Activated CD4-positive, alpha-beta T cell treated with anti-CD3 and anti-CD28 coated beads for 1 hour (primary cell): ENCODE measurements around the gene SSH2.
"Not testable (repeated sequence)": the region's sequence is repeated elsewhere in the genome, so short reads cannot be mapped to it uniquely, and the experiment has no call there.

Experiments
- DNase-seq: peaks from one replicate; pipeline ENCODE4 v3.0.0-alpha.2; 2020

SSH2 gene

DNA sequence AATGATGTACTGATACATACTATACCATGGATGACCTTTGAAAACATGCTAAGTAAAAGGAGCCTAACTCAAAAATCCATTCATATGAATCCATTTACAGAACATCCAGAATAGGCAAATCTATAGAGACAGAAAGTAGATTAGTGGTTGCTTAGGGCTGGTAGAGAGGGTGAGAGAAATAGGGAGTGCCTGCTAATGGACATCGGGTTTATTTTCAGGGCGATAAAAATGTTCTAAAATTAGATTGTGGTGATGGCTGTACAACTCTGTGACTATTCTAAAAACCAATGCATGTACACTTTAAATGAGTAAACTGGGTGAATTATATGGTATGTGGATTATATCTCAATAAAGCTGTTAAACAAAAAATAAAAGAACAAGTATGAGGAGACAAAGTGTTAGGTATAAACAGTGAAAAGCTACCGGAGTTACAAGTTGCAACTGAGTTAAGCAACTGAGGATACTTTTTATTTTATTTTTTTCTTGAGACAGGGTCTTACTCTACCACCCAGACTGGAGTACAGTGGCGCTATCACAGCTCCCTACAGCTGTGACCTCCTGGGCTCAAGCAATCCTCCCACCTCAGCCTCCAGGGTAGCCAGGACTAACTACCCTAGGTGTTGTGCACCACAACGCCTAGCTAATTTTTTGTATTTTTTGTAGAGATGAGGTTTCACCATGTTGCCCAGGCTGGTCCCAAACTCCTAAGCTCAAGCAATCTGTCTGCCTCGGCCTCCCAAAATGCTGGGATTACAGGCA lies 231.8 kb downstream of the SSH2 start:
- DNase-seq = no peak

DNA sequence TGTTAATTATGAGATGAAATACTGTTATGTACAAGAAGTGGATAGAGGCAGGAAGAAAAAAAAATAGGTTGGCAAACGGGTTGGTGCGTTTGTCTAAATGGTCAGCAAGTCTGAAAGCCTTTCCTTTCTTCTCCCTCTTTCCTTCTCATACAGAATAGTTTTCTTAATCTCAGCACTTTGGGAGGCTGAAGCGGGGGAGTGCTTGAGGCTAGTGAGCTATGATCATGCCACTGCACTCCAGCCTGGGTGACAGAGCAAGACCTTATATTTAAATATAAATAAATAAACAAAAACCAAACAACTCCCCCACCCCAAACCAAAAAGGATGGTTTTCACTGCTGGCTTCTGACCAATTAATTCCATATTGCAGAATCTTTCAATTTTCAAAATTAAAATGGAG lies 232.7 kb downstream of the SSH2 start:
- DNase-seq = no peak

DNA sequence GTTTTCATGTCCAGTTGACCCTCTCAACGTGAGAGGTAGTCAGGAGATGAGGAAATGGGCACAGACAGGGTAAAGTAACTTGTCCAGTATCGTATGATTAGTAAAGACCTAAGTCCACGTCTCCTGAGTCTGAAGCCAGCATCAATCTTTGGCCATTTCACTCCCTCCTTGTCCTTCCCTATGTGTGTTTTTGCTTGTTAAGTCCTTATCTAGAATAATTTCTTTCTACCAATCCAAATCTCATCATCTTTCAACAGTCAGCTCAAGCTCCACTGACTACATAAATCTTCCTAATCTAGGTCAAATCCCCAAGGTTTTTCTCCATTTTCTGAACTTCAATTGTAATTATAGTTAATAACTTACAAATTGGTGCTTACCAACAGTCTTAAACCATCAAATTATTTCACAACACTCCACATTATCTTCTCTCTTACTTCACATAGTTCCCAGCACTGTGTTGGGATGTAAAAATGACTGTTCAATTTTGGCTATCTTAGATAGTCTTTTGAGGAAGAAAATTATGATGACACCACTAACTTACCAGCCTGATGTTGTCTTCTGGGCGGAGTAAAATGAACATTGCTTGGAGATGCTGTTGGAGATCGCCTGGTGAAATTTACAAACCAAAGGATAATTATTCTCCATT lies 235.0 kb downstream of the SSH2 start:
- DNase-seq = no peak

GRCh38 chr17:29693751-29694150 lies 236.3 kb downstream of the SSH2 start:
- no peak for DNase-seq

- no peak for DNase-seq
Observed at GRCh38 chr17:29687596-29687995, 242.4 kb downstream of the SSH2 start.

DNA sequence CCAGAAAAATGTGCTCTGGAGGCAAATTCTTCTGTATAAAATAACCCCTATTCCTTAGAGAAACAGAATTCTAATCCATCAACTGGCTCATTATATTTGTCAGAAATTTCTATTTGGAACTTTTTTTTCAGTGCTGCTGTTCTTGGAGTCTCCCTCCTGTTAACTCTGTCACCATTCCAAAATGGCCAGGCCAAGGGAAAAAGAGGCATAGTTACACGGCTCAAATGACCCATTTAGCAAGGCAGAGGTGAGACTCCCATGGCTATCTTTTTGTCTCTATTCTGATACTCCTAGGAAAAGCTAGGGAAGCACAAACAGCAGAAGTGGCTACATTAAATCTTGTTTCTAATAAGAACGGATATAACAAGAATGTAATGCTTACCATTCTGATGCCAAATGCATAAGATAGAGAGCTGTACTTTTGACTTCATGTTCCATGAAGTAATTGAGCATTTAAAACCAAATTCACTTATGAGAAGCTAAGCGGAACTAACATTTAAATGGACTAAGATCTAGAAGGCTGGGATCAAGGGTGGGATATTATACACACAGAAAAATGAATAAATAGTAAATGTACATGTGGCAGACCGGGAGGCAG lies 242.9 kb downstream of the SSH2 start:
- DNase-seq = no peak

- no peak for DNase-seq
Observed at GRCh38 chr17:29683481-29683880, 246.5 kb downstream of the SSH2 start.

- no peak for DNase-seq
Observed at GRCh38 chr17:29682987-29683386, 247.0 kb downstream of the SSH2 start.

GRCh38 chr17:29682054-29682453 lies 248.0 kb downstream of the SSH2 start:
- no peak for DNase-seq

GRCh38 chr17:29677824-29678223 lies 252.2 kb downstream of the SSH2 start:
- no peak for DNase-seq

DNA sequence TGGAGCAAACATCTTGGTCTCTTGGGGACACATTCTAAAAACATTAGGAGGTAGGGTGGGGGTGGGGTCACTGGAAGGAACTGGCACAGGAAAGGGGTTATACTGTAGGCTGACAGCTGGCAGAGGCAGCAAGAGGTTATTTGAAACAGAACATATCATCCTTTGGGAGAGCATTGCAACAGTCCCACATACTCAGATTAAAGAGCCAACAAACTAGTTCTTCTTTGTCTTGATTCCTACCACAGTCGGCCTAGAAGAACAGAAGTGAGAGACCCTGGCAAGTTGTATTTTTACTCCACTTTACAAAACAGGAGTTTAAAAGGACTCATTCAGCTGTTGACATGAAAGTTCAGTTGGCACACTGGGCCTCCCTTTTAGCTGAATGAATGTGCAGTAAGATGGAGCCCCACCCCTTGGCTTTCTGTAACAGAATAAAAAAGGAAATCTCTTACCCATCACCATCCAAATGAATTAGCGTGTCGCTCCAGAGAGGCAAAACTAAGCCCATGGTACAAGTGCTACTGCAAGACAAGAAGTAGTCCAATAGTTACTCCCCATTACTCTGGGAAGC lies 252.7 kb downstream of the SSH2 start:
- DNase-seq = no peak

DNA sequence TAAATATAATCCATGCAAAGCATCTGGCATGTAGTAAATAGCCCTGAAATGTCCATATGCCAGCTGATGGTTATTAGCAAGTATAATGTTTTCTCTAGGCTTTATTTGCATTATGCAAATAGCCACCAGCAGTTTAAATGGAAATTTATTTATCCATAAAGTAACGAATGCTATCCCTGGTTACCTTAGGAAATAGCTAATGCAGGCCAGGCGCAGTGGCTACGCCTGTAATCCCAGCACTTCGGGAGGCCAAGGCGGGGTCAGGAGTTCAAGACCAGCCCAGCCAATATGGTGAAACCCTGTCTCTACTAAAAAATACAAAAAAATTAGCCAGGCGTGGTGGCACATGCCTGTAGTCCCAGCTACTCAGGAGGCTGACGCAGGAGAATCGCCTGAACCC lies 254.1 kb downstream of the SSH2 start:
- DNase-seq = not testable (repeated sequence)

- no peak for DNase-seq
Observed at GRCh38 chr17:29674281-29674680, 255.7 kb downstream of the SSH2 start.

DNA sequence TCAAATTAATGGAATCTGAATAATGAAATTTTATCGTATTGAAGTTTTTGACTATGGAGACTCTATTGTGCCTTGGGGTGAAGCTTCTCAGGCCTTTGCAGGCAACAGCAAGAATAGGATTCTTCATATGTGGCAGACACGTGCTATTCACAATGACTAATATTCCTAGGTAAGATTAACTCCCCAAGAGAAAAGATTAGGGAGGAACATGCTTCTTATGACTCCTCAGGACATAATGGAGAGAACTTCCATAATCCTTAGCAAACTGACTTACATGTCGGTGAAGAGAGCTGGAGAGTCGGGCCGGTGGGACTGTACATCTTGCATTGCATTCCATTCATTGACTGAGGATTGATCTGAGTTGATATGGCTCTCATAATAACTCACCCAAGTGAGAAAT lies 258.4 kb downstream of the SSH2 start:
- DNase-seq = no peak

DNA sequence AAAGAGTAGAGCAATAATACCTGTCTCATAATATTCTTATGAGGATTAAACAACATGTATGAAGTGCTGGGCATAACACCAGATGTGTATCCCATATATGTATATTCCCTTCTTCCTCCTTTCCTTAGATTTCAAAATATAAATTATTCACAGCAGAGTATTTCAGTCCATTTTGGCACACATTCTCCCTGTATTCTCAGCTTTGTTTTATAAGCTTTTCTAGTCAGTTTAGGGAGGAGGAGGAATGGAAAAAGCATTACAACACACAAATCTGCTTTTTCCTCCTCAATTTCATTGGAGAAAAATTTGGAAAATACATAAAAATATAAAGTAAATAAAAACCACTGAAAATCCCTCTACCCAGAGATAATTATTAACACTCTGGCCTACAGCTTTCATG lies 260.8 kb downstream of the SSH2 start:
- no peak for DNase-seq

GRCh38 chr17:29667969-29668368 lies 262.1 kb downstream of the SSH2 start:
- no peak for DNase-seq

DNA sequence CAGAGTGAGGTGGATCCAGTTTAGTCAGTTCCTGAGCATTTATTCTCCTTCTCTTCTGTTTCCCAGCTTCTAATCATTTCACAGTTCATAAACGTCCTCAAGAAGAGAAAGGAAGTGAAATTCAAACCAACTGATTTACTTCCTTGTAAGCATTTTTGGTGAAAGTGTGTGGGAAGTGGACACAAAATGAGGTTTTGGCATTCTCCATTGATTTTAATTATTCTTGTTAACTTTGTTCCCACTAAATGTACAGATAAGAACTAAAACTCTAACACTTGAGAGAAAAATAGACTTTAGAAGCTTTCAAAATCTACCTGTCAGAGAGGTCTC lies 264.6 kb downstream of the SSH2 start:
- DNase-seq = no peak

DNA sequence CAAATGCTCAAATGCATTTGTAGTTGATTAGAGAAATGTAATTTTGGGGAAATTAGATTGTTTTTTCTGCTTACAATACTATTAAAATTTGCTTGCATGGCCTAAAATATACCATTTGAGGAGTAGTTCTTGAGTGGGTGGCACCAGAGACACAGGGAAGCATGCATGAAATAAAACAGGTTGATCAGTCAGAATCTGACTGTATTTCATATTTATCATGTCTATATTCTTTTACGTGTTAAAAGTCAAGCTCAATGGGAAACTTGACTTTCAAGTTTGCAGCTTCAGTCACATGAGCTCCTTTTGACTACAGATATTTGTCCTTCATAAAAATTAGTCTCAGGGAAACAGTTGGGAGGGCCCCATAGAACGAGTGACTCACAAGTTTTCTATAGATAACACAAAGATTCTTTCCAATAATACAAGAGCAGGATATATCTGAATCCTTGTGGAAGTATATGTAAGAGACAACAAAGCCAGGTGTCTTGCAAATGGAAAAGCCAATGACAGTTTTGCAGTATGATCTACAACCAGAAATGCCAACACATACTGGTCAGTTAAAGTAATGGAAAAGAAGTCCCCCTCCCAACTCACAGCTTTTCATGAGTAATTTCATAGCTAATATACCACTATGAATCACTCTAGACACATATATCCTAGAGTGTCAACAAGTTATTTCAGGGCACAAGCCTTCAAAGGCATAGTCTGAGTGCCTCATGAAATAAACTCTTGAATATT lies 265.1 kb downstream of the SSH2 start:
- DNase-seq = no peak

GRCh38 chr17:29663155-29663554 lies 266.9 kb downstream of the SSH2 start:
- DNase-seq = no peak

DNA sequence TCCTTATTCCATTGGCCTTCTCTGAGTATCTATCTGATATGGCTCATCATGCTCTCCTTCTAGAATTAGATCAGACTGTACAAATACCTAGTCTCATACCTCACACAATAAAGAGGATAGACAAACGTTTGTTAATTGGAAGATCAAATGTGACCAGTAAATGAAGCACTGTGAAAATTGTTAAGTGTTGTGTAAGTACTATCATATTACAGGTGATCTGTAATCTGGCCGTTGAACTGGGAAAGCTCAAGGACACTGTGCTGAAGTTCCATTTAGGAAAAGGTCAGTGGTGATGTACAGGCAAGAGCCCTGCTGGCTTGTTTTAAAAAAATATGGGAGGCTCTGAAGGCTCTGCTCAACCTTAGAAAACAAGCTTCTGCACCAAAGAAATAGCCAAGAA lies 268.8 kb downstream of the SSH2 start:
- DNase-seq = no peak

- DNase-seq = no peak
Observed at GRCh38 chr17:29659155-29659554, 270.9 kb downstream of the SSH2 start.

DNA sequence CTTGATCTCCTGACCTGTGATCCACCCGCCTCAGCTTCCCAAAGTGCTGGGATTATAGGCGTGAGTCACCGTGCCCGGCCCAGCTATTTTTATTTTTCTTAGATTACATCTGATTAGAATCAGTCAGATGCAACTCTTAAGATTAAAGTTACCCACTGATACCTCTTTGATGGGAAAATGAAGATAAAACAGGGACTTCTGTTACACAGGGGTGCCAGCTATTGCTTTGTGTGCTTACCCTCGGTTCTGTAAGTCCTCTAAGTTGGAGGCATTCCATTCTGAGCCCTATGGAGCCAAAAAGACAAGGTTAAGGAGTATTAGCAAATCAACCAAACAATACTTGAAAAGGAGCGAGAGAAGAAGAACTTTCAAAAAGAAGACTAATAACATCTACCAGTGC lies 274.7 kb downstream of the SSH2 start:
- no peak for DNase-seq

GRCh38 chr17:29653995-29654714 lies 275.9 kb downstream of the SSH2 start:
- DNase-seq = no peak
